Adipocyte (in vitro differentiated cells): Measurements from ENCODE around the gene AKR1C8.

ENCODE experiments used
- DNase-seq: peaks from one replicate; pipeline ENCODE4 v3.0.0-alpha.2; 2015; ENCODE audit warnings: low read depth
- H3K27me3 ChIP-seq: replicated peaks from 2 replicates; pipeline ENCODE4 v1.7.0; 2013; ENCODE audit warnings: mild to moderate bottlenecking, low read length, moderate library complexity; ENCODE audit not compliant: control insufficient read depth, insufficient read depth
- H3K36me3 ChIP-seq: 2 replicates; pipeline ENCODE4 v1.7.0; 2013; ENCODE audit warnings: low read length, mild to moderate bottlenecking, moderate library complexity; ENCODE audit not compliant: control insufficient read depth, insufficient read depth, severe bottlenecking
- H3K4me1 ChIP-seq: 2 replicates; pipeline ENCODE4 v1.7.0; 2013; ENCODE audit warnings: mild to moderate bottlenecking, low read length, moderate library complexity; ENCODE audit not compliant: control insufficient read depth, insufficient read depth
- H3K4me3 ChIP-seq: 2 replicates; pipeline ENCODE4 v1.7.0; 2013; ENCODE audit warnings: mild to moderate bottlenecking, low read length, moderate library complexity
- H3K9ac ChIP-seq: 2 replicates; pipeline ENCODE4 v1.7.0; 2013; ENCODE audit warnings: mild to moderate bottlenecking, low read length, moderate library complexity
- H3K9me3 ChIP-seq: 2 replicates; pipeline ENCODE4 v1.7.0; 2013; ENCODE audit warnings: mild to moderate bottlenecking, low read length, moderate library complexity; ENCODE audit not compliant: control insufficient read depth

Gene AKR1C8

DNA sequence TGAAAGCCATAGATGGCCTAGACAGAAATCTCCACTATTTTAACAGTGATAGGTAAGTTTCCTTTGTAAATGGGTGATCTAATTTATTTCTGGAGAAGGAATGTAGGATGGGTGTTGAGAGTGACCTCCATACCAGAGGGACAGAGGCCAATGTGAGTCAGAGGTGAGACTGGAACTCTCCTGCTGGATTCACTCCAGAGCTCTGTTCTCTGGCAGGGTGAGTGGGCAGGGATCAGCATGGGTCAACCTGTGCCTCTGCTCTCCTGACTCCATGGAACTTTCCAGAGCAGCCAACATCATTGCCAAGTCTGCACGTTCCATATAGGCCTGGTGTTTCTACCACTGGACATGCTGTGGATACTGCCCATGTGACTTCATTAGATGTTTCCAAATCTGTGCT, 79.3 kb downstream of the AKR1C8 start:
- no peaks in the 10 kb centered on the region for H3K27me3 ChIP-seq
- H3K9ac ChIP-seq = no peak overlapping the region
- H3K36me3 ChIP-seq = peaks cover 84% of the 10 kb centered on the region
- no peak for DNase-seq
- no peak overlapping the region for H3K4me3 ChIP-seq
- H3K4me1 ChIP-seq = peaks cover 32% of the 10 kb centered on the region
- no peaks in the 10 kb centered on the region for H3K9me3 ChIP-seq
